Central memory CD4-positive, alpha-beta T cell (primary cell): ENCODE data around the gene SHISAL1.

ENCODE experiments used
- DNase-seq: peaks from one replicate; pipeline ENCODE4 v3.0.0; 2022
- total RNA-seq, 3 experiments: gene quantifications; one replicate each; lab custom pipeline; 2026; lab: John Stamatoyannopoulos, UW

SHISAL1 gene
- 0 to 0.04 (median 0) reads per million in 3 experiments for total RNA-seq

GRCh38 chr22:44312766-44313165 lies at the start of gene SHISAL1:
Gene SHISAL1 (minus strand): TSS chr22:44312951. CDS start chr22:44300945, 12,006 bp downstream.
- DNase-seq: no peak

GRCh38 chr22:44361391-44362126 lies 48.8 kb upstream of the SHISAL1 start:
- no peak for DNase-seq

- DNase-seq: no peak
Observed at GRCh38 chr22:44360668-44361381, 48.1 kb upstream of the SHISAL1 start.

- no peak for DNase-seq
Observed at GRCh38 chr22:44360306-44360667, 47.5 kb upstream of the SHISAL1 start.

- no peak for DNase-seq
Observed at GRCh38 chr22:44359496-44360110, 46.9 kb upstream of the SHISAL1 start.

- DNase-seq: no peak
Observed at GRCh38 chr22:44358709-44359440, 46.1 kb upstream of the SHISAL1 start.

GRCh38 chr22:44357966-44358465 lies 45.3 kb upstream of the SHISAL1 start:
- no peak for DNase-seq

- DNase-seq: no peak
Observed at GRCh38 chr22:44357296-44357965, 44.7 kb upstream of the SHISAL1 start.

- DNase-seq: no peak
Observed at GRCh38 chr22:44355716-44356070, 42.9 kb upstream of the SHISAL1 start.

GRCh38 chr22:44354288-44354687 lies 41.5 kb upstream of the SHISAL1 start:
- no peak for DNase-seq

GRCh38 chr22:44353041-44353440 lies 40.3 kb upstream of the SHISAL1 start:
- no peak for DNase-seq

GRCh38 chr22:44352378-44353035 lies 39.8 kb upstream of the SHISAL1 start:
- no peak for DNase-seq

GRCh38 chr22:44351685-44352377 lies 39.1 kb upstream of the SHISAL1 start:
- no peak for DNase-seq

GRCh38 chr22:44351037-44351436 lies 38.3 kb upstream of the SHISAL1 start:
- DNase-seq: no peak

GRCh38 chr22:44349594-44349993 lies 36.8 kb upstream of the SHISAL1 start:
- no peak for DNase-seq

- DNase-seq: no peak
Observed at GRCh38 chr22:44348971-44349560, 36.3 kb upstream of the SHISAL1 start.

- no peak for DNase-seq
Observed at GRCh38 chr22:44347549-44347948, 34.8 kb upstream of the SHISAL1 start.

GRCh38 chr22:44347080-44347479 lies 34.3 kb upstream of the SHISAL1 start:
- no peak for DNase-seq

GRCh38 chr22:44345872-44346271 lies 33.1 kb upstream of the SHISAL1 start:
- DNase-seq: no peak

- DNase-seq: no peak
Observed at GRCh38 chr22:44344407-44344806, 31.7 kb upstream of the SHISAL1 start.
